Activated T-helper 9 cell treated with anti-CD3 and anti-CD28 coated beads, Interleukin-2, amount 50 U/mL, for 16 hours (primary cell): ENCODE data around the gene COBLL1.
"Not testable (repeated sequence)": the region's sequence is repeated elsewhere in the genome, so short reads cannot be mapped to it uniquely, and the experiment has no call there.

Experiments
- DNase-seq: peaks from one replicate; pipeline ENCODE4 v3.0.0-alpha.2; 2020; ENCODE audit warnings: low read depth

Gene COBLL1

DNA sequence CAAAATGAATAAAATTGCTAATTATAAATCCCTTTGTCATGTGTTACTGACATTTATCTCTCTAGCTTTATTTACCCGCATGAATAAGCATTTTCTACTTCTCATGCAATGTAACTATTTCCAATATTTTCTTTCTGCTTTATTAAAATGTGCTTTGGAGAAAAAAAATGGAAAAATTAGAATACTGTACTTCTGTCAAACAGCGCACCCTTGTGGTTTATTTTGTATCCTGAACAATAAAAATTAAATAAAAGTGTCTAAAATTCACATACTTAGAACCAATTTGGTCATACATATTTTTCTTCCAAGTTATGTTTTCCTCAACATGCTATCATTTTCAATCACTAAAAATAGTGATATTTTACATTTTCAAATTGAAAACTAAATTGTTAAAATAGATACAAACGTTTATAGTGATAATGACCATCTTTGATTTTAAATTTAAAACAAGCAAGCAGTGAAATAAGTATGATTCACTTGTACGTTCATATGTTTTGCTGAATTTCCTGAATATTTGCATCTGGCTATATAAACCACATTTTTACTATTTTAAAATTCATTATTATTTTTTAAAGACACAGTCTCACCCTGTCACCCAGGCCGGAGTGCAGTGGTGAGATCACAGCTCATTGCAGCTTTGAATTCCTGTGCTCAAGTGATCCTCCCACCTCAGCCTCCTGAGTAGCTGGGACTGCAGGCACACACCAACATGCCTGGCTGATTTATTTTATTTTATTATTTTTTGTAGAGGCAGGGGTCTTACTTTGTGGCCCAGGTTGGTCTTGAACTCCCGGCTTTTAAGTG, 124.4 kb downstream of the COBLL1 start:
- DNase-seq = no peak

DNA sequence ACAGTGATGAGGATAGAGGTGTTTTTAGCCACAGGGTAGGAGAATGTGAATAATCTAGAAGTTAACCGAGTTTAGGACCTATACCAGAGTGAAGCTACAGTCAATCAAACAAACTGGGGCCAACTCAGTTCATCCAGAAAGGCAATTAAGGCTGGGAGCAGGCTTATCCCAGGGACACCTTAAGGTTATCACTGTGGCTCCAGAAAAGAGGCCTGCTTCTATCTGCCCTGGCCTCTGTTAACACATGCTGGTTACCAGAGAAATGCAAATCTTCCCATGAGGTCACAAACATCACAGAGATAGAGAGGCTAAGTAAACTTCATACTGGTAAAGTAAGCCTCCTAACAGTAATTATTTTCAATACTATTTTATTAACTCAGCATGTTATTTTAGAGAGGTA, 127.2 kb downstream of the COBLL1 start:
- DNase-seq = no peak

GRCh38 chr2:164711766-164712138, 129.9 kb downstream of the COBLL1 start:
- no peak for DNase-seq

DNA sequence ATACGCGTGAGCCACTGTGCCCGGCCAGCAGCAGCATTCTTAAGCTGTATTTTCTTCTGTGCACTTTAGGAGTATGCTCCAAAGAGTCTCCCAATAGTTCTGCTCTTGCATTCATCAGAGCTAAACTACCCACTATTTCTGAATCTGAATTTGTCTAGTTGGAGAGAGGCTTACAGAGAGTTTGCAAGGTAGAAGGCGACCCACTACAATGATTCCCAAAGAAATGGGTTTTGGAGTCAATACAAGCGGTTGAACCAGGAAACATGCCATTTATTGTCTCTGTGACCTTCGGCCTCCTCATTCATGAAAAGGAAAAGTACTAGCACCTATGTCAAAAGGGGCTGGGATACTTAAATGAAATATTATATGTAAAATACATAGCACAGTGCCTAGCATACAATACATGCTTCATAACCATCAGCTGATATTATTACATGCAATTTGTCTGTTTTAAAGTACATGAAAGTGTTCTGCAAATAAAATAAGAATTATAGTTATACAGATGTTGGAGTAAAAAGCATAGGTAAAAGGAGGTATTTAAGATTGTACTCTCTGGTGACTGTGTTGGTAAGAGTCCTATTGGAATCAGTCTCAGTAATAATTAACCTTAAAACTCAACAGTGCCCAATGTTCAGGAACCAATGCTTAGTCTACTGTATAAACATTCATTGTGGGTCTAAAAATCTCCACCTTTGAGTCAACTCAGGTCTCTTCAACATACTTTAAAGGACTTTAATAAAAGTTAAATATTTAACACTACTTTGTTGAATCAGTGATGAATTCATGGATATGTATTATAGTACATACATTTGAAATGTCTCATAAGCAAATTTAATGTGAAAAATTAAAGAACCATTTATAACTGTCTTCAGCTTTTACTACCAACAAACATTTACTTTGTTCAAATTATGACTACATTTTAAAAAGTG, 130.5 kb downstream of the COBLL1 start:
- no peak for DNase-seq

GRCh38 chr2:164710252-164710836, 131.3 kb downstream of the COBLL1 start:
- not testable (repeated sequence) for DNase-seq

DNA sequence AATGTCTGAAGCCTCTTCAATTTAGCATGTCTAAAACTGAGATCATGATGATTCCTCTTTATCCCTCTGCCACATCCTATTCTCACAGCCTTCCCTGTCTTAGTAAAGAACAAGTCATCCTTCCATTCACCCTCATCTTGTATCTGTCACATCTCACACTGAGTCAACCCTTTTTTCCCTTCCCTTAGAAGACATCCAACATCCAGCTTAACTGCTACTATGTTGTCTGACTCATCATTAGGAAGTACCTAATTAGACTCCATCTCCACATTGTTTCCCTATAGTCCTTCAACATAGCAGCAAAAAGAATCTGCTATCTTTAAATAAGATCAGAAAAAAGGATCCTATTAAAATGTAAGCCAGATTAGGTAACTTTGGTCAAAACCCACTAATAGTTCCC, 135.1 kb downstream of the COBLL1 start:
- DNase-seq = no peak

GRCh38 chr2:164705412-164706167, 136.0 kb downstream of the COBLL1 start:
- DNase-seq = no peak

DNA sequence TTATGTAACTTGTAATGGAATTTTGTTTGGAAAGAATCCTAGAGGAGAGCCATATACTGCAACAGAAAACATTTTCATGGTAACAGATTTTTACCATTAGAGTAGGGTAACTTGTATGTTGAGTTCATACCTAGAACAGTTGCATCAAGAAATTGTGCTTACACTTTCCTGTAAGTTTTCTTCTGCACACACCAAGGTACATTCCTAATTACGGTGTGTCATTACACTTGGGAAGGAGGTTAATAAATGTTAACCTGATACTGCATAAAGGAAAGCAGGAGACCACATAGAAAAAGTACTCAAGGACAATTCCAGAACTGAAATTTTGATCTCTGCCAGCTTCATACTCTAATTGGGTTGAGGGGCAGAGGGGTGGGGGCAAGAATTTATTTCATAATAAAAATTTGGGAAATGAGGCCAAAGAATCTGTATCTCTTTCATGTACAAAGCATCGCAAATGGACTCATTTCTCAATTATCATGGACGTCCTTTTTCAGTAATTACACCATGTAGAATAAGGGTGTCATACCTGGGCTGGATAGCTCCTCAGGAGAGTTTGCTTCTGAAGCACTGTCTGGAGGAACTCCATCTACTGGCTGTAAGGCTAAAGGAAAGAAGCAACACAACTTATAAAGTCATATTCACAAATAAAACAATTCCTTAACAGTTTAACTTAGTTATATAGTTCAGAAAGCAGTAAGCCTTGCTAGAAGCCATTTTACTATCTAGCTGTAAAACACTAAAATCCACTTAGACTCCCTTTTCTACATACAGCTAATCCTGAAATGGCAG, 137.5 kb downstream of the COBLL1 start:
- no peak for DNase-seq

DNA sequence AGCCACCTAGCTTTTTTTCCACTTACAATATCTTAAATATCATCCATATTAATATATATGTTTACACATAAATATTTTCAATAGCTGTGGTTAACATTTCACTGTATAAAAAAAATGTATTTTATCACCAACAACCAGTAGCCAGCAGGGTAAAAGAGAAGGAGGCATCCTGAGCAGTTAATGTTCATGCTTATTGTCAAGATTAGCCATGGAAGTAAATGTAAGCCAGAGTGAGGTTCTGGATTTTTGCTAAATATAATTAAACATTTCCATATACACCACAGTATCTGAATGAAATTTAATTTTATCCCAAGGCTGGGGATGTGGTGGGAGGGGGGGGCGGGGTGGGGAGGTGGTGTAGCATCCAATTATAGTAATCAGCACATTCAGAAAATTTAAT, 140.1 kb downstream of the COBLL1 start:
- DNase-seq = no peak

DNA sequence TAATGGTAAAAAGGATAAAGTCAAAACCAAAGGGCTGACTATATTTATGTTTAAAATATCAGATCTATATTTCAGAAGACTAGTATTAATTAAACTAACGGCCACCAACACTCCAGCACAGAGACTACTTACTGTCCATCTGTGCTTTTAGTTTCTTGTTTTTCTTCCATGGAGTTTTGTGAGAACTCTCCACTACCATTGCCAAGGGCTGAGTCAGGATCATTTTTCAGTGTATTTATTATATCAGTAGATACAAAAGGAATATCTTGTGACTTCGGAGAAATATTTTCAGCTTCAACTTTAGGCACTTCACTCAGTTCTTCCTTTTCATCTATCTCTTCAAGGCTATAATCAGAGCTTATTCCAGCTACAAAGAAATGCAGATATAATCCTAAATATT, 141.2 kb downstream of the COBLL1 start:
- no peak for DNase-seq

- no peak for DNase-seq
Measured at GRCh38 chr2:164697688-164698461, 143.7 kb downstream of the COBLL1 start.

- no peak for DNase-seq
Measured at GRCh38 chr2:164696634-164697033, 145.0 kb downstream of the COBLL1 start.

GRCh38 chr2:164694275-164694695, 147.3 kb downstream of the COBLL1 start:
- DNase-seq = no peak

GRCh38 chr2:164693834-164694233, 147.8 kb downstream of the COBLL1 start:
- no peak for DNase-seq

GRCh38 chr2:164693390-164693789, 148.2 kb downstream of the COBLL1 start:
- no peak for DNase-seq

DNA sequence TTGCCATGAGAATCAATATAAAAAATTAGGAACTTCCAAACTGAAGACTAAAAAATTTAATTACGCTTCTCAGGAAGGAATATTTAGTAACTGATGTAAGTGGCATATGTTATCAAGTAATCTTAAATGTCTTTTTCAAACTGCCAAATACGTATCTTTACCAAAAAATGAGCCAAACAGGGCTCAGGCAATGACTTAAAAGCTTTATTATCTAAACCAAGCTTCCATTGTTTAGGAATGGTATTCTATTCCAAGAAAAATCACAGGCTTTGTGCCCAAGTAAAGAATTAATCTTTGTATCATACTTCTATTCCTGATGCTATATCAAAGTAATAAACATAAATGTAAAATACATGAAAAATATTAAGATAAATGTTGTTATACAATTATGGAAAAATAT, 148.7 kb downstream of the COBLL1 start:
- DNase-seq = no peak

GRCh38 chr2:164692114-164692513, 149.5 kb downstream of the COBLL1 start:
- no peak for DNase-seq

GRCh38 chr2:164691346-164691887, 150.2 kb downstream of the COBLL1 start:
- no peak for DNase-seq

GRCh38 chr2:164690361-164690760, 151.3 kb downstream of the COBLL1 start:
- DNase-seq = no peak

DNA sequence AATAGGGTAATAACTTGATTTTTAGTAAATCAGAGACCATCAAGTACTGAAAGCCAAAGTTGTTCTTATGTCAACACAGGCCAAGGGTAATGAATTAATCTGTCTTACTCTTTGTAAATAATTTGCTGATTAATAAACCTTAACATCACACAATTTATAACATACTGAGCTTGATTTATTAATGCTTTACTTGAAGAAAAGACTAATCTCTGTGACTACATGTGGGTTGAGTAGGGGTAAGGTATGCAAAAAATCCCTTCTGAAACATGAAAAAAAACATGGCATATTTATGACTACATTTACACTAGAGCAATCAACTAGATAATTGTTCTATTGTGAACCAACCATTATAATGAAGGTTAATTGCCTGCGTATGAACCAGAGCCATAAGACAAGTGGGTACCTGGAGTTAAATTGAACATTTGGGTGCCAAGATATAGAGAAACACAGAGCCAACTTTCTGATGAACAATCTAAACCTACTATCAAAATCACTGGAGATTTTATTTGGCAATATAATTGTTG, 152.7 kb downstream of the COBLL1 start:
- DNase-seq = no peak
